Measurements from ENCODE around the gene ILDR1.
A peak's percentile ranks its signal among the peaks of the same experiment; 100 is the strongest.
"Not testable (repeated sequence)": the region's sequence is repeated elsewhere in the genome, so short reads cannot be mapped to it uniquely, and the experiment has no call there.

Gene ILDR1
- long read RNA-seq, donor 1, result 0 reads
- long read RNA-seq, donor 2, partial matches to known transcripts, result 0 of 2 reads
- long read RNA-seq, donor 2, other reads (novel, unspliced or antisense), result 0 of 2 reads
- long read RNA-seq, donor 3, partial matches to known transcripts, result 0 of 1 reads
- long read RNA-seq, donor 3, other reads (novel, unspliced or antisense), result 0 of 1 reads
- long read RNA-seq, donor 4, partial matches to known transcripts, result 0 of 2 reads
- long read RNA-seq, donor 4, other reads (novel, unspliced or antisense), result 0 of 2 reads
- long read RNA-seq, donor 5, partial matches to known transcripts, result 0 of 3 reads
- long read RNA-seq, donor 5, other reads (novel, unspliced or antisense), result 0 of 3 reads
- long read RNA-seq, donor 6, partial matches to known transcripts, result 0 of 1 reads
- long read RNA-seq, donor 6, other reads (novel, unspliced or antisense), result 0 of 1 reads
- long read RNA-seq, donor 7, partial matches to known transcripts, result 0 of 4 reads
- long read RNA-seq, donor 7, other reads (novel, unspliced or antisense), result 0 of 4 reads
- long read RNA-seq, donor 8, partial matches to known transcripts, result 0 of 2 reads
- long read RNA-seq, donor 8, other reads (novel, unspliced or antisense), result 0 of 2 reads

DNA sequence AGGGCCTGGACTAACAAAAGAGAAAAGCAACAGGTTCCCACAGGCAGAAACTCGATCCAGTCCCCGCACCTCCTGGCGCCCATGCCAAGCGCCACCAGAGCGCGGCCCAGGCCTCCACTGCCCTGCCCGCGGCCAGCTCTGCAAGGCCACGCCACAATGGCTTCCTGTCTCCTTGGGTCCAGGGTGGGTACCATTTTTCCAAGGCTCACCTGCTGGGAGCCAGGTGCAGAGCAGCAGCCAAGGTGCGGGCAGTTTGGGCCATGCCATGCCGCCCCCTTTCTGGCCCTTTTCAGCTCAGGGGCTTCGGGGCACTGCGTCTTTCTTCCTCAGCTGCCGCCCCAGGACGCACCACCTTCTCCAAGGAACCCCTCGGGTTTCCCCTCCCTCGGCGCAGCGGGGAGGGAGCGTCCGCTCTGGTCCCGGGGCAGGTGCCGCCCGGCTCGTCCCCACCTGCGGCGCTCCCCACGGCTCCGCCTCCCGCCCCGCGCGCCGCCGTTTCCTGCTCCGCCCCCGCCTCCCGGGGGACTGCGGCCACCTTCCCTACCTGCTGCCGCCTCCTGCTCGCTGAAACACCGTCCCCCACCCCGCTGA is at the start of gene ILDR1:
ILDR1 (minus strand) TSS at position 437 of the 591 bp plus-strand sequence; CDS start at position 267, 170 bp downstream.
- peak; percentile 73 for DNase-seq

DNA sequence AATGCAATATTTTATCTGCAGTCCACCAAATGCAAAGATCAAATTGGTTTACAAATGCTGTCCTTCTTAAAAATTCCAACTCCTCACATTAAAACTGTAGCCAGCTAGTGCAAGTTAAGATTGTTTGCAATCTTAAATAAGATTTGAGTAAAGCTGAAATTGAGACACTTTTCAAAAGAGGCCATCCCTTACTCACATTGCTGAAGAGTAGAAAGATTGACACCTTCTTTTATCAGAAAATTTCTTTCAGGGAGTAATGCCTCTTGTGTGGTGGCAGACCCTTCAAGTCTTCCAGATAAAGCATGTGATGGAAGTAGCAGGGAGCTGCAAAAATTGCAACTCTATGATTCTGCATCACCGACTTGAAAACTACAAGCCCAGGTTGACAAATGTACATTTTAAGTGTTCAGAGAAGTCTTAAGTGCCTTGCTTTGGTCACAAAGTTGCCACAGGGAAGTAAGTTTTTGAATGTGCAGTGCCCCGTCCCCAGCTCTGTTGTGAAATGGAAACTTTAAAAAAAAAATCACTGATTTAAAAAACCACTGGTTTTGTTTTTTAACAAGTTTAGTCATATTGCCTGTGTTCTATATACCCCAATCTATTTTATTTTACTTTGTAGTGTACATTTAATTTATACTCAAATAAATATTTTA is 45.7 kb upstream of the ILDR1 start:
- no peak for DNase-seq

DNA sequence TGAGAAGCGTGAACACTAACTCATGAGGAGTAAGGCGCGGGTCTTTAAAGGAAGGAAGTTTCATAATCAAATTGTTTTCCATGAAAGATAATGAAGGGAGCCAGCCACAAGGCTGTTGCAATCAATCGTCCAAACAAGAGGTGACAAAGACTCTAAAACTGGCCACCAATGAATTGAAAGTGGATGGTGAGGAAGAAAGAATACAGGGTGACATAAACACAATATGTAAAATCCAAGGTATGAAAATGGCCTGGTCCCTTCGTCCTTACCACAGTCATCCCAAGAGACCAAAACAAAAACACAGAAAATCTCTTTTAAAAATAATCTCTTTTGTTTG is 45.1 kb upstream of the ILDR1 start:
- DNase-seq, result no peak

DNA sequence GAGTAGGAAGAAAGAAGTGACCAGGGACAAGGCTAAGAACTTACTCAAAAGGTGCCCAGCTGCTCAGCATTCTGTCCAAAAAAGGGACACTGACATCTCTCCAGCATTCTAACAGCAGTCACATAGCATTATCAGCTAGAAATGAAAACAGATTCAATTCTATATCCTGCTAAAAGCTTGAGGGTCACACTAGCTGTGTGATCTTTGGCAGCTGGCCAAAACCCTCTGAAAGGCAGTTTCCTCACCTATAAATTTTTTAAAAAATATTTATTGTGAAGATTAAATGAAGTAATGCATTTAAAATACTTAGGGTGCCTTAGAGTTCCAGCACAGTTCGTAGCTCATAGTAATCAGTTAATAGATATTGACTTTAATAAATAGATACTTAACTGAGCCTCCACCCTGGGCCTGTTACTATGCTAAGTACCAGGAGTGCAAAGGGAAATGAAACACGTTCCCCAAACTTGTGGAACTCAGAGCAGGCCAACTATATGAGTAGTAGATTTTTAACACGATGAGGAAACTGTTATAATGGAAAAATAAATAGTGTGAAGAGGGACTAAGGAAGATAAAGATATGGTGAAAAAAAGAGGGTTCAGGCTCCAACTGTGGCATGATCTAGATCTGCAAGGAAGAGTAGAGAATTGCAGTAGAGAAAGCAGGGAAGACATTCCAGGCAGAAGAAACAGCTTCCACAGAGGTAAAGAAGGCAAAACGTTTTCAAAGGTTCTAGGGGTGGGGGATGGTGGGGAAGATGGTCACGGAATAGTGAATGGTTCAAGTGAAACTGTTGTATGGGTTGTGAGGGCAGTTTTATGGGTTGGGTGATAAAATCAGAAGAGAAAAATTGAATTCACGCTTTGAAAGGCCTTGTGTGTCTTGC is 44.5 kb upstream of the ILDR1 start:
- no peak for DNase-seq

DNA sequence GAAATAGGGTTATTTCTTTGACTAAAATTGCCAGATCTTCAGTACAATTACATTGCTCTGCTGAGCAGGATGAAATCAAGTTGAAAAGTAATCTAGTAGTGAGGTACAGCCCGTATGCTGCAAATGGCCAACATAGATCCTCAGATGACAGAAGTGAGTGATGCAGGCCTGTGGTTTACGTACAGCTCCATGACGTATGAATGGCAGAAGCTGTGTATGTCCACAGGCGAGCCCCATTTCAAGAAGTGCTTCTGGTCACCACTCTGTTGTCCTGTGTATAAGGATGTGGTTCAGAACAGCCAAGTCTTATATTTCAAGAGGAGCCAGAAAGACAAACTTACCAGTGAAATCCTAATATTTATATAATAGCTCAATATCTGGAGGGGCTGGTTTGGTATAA is 42.3 kb upstream of the ILDR1 start:
- DNase-seq, result no peak

DNA sequence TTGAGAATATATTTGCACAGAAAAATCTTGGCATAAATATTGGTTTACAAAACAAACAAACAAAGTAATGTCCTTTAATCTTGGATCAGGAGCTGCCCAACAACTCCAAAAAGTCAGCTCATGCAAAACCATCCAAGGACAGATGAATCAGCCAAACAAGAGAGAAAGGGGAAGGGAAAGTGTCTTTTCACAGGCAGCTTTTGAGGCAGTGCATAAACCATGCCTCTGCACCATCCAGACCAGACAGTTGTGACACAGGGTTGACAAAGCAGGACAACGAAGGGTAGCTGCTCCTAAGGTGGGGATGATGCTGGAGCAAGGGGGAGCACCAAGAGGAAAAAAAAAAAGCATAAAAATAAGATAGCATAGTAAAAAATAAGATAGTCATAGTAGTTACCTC is 41.9 kb upstream of the ILDR1 start:
- no peak for DNase-seq

DNA sequence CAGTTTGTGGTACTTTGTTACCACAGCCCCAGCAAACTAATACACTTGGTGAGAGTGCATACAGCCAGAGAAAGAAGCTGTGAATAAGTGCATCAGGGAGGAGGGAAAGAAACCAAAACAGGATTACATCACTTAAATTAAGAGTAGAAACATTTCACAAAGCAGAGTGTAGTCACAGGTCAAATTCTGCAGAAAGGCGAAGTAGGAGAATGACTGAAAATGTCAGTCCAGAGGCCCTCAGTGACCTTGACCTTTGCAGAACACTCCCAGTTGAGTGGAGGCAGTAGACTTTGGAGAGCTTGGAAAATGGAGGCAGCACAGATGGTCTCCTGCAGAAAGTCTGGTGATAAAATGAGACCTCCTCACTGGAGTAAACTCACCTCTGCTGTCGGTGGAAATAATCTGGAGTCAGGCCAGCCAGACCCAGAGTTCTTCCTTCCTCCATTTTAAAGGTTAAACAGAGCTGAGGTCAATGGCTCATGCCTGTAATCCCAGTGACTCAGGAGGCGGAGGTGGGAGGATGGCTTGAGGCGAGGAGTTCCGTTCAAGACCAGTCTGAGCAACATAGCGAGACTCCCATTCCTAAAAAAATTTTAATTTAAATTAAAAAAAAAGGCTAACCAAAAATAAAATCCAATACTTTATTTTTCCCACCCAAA is 38.1 kb upstream of the ILDR1 start:
- no peak for DNase-seq

DNA sequence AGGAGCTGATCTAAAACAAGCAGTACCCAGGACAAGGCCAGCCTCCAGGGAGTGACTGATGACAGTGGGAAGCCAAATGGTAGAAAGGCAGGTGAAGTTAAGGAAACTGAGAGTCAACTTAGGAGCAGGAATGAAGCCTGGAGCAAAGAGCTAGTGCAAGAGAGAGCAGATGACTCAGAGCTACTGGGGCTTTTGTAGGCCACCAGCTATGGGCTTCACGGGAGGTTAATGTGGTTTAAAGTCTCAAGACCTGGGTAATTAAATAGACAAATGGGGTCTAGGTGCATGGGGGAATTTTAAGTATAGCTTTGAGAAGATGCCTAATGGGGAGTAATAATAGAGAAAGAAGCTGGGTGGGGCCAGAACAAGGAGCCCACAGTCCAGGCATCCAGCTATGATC is 36.2 kb upstream of the ILDR1 start:
- DNase-seq, result no peak

DNA sequence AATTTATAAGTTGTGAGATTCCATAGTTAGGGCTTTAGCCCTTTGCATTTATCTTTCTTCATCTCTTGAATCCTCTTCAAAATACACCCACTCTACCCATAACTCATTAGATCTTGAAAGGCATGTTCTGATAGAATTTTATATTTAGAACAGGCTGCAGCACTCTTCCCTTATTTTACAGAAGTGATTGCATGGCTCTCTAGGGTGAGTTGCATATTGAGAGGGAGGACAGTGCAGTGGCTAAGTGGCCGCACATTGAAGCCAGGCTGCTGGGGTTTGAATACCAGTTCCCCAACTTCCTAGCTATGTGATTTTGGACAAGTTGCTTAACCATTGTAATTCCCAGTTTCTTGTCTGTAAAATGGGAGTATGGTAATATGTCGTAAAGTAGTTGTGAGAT is 35.6 kb upstream of the ILDR1 start:
- DNase-seq, result no peak

DNA sequence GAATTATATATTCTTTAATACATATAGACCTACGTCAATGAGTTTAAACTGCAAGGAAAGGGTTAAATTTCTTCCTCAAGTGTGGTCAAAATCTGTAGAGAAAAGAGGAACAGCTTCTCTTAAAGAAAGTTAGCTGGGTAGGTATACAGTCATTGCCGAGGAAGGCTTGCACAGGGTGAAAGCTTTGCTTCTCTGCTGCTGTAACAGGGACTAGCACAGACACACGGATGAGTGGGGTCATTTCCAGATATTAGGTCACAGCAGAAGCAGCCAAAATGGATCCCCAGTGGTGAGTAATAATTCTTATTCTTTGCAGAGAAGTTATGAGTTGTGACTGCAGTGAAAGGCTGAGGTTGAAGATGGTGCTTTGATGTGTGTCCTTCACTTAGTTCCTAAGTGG is 33.2 kb upstream of the ILDR1 start, which contains the start of gene CD86:
CD86 (plus strand) TSS at position 148 of the 400 bp plus-strand sequence; CDS start at position 276, 128 bp downstream.
- DNase-seq, result no peak

DNA sequence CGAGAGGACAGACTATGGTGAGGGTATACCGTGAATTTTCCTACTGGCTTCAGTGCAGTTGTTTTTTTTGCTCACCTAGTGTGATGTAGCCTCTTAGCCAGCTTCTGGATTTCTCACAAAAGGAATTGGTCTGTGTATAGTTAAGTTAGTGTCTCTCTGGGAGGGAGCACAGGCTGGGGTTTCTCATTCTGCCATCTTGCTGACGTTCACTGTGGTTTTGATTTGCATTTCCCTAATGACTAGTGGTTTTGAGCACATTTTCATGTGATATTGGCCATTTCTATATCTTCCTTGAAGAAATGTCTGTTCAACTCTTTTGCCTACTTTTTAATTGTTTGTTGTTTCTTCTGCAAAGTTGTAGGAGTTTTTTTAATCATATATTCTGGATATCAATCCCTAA is 30.9 kb upstream of the ILDR1 start:
- DNase-seq, result no peak

DNA sequence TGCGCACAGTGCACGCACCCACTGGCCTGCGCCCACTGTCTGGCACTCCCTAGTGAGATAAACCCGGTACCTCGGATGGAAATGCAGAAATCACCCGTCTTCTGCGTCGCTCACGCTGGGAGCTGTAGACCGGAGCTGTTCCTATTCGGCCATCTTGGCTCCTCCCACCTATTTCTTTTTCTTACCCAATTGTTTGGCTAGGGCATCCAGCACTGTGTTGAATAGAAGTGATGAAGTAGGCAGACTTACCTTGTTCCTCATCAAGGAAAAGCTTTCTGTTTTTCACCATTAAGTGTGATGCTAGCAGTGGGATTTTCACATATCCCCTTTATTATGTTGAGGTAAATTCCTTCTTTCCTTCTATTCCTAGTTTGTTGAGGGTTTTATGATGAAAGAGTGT is 25.7 kb upstream of the ILDR1 start:
- not testable (repeated sequence) for DNase-seq

DNA sequence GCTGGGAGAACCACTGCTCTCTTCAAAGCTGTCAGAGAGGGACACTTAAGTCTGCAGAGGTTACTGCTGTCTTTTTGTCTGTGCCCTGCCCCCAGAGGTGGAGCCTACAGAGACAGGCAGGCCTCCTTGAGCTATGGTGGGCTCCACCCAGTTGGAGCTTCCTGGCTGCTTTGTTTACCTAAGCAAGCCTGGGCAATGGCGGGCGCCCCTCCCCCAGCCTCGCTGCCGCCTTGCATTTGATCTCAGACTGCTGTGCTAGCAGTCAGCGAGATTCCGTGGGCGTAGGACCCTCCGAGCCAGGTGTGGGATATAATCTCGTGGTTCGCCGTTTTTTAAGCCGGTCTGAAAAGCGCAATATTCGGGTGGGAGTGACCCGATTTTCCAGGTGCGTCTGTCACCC is 25.2 kb upstream of the ILDR1 start:
- DNase-seq, result not testable (repeated sequence)

DNA sequence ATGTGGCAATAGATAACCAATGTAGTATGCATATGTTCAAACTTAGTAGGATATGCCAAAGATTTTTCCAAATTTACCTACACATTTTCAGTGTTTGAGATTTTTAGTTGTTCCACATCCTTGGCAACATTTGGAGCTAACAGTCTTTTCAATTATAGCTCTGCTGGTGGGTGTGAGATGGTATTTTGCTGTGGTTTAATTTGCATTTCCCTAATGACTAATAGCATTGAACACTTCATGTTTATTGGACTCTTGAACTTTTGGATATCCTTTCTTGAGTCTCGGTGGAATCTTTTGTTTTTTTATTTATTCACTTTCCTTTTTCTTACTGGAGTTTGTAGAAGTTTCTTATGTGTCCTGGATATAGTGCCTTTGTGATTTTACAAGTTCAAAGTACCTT is 11.0 kb upstream of the ILDR1 start:
- DNase-seq, result no peak

DNA sequence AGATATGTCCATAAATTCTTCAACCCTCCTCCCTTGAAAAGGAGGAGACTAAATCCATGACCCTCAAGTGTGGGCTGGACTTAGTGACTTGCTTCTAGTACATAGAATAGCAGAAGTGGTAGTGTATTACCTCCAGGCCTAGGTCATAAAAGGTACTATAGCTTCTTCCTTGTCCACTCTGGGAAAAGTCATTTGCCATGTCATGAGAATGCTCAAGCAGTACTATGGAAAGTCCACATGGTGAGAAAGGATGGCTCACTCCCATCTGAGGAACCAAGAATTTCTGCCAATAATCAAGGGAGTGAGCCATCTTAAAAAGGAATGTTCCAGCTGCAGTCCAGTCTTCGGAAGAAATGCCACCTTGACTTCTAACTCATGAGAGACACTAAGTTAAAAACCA is 10.5 kb upstream of the ILDR1 start:
- no peak for DNase-seq

DNA sequence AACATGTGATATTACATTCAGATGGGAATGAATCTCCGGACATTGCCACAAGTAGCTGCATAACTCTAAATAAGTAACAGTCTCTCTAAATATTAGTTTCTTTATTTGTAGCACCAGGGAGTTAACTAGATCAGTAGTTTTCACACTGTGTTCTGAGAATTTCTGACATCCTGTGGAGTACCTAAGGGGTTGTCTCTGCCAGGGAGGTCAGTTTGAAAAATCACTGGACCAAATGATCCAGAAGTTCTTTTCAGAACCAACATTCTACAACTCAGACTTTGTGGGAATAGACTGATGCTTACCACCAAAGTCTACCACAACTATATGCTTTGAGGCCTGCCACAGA is 9.0 kb upstream of the ILDR1 start:
- no peak for DNase-seq

DNA sequence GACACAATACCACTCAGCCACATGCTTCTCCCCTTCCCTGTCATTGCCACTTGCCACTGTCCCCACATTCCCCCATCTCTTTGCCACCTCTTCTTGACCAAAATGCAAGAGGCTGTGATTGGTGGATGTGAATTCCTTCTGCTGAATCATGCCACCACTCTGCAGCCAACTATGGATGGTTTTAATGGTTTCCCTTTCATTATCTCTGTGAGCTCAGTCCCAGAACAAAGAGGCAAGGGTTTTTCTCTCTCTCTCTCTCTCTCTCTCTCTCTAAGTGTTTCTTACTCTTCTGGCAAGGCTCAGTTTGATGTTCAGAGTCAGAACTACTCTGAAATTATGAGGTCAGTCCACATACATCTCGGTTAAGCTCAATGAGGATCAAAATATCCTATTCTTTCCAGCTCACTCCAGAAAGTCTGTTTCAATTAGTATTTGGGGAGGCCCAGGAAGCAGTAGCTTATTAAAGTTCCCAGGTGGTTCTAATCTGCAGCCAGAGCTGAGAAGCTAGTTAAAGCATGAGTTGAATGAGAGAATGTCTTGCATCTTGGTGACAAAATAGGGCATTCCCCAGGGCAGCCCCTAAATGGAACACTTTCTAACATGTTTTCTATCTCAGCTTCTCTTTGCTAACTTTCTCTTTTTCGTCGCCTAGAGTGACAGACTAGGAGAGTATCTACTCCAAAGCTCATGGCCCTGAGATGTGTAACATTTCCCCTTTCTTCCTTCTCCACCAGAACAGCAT is 8.5 kb upstream of the ILDR1 start:
- DNase-seq, result no peak

DNA sequence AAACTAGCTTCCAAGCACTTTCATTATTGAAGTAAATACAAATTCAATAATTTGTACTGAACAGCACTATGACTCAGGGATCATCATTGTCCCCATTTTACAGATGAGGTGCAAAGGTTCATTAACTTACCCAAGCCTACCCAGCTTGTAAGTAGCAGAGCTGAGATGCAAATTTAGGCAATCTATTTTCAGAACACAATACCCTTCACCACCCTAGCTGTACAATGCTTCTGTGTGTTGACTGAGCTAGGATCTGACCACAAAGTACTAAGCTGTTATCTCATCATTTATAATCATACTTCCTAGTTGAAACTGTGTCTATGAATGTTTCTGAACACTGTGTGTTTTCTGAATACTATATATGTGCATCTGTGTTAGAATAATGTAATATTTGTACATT is 3.2 kb upstream of the ILDR1 start:
- DNase-seq, result no peak

DNA sequence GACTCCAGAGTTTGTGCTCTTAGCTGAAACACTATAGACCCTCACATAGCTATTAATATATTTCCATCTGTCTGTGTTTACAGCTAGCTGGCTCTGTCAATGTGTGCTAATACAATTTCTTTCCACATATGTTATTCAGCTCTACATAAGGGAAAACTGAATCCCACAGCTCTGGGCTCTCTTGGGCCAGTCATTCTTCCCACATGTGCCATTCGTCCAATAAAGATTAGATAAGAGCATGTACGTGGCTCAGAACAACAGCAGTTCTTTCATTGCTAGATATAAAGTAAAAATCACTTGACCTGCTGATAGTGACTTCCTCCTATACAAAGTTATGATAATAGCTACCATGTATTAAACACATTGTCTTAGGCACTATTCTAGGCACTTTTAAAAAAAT is 2.8 kb upstream of the ILDR1 start:
- DNase-seq, result no peak

DNA sequence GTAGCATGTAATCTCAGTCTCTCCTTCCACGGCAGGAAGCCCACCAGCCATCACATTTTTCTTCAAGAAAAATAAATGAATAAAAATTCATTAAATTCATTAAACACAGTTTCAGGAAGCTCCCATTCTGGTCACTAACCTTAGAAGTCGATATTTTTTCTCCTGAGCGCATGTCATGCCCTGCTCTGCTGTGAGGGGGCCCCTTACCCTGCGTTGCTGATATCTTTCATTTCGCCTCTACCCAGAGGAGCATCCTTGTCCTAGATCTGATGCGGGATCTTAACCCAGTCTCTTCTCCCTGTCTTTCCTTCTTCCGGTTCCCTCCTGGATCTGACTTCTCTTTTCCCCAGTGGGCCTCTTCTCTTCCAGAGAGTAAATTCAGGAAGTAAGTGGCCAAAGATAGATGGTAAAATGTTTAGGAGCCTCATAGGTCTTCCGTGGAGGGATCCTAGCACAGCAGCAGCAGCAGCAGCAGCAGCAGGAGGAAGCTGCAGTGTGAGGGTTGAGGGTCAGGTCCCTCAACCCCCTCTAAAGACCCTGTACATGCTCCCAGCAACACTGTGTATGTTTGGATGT is 1.4 kb upstream of the ILDR1 start:
- no peak for DNase-seq

DNA sequence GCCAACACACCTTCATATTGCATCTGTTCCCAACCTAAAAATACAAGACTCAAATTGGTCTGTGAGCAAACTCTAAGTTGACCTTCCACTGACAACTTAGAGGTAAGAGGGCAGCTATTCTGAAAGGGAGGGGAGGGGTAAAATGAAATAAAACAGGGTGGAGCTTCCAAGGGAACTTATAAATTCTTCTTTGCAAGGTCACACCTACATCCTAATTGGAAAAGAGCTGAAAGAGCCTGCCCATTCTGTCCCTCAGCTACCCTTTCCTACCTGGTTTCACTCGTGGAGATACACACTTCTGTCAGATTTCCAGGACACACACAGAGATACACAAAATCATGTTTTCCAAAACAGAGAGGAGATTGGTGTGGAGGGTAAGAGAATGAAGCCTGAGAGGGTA is 1.0 kb downstream of the ILDR1 start:
- no peak for DNase-seq

All from right kidney (tissue), 9 donors.